Right ventricle myocardium superior (tissue), 1 donor: ENCODE measurements around the gene DYSF. TPM values are rescaled to one million over a fixed set of nuclear protein-coding genes. Genes with fewer than 3 reads are reported as not detected.
"Not testable (repeated sequence)": the region's sequence is repeated elsewhere in the genome, so short reads cannot be mapped to it uniquely, and the experiment has no call there.

ENCODE experiments used
- ATAC-seq: fragments of 200-7000 bp; cut with Tn5 transposase; one replicate; pipeline ENCODE4 v1.9.1; 2020; ENCODE audit warnings: mild to moderate bottlenecking; ENCODE audit not compliant: poor library complexity
- DNase-seq: peaks from one replicate; pipeline ENCODE4 v3.0.0-alpha.2; 2020
- intact Hi-C: fragments of 100-400 bp; cut with DNase I; formaldehyde crosslinking; loops from one replicate; pipeline ENCODE4 v1.11.2; 2022
- long read RNA-seq: library from polyadenylated mRNA; unstranded; transcript quantifications from one replicate; pipeline ENCODE4 v2.0.0, GENCODE V29; 2021
- total RNA-seq: library from RNA; stranded (reverse); fragmentation: NEBNext Ultra II Directional; extraction: Animal tissue kit (Norgen Biotek cat#: 25700); gene quantifications from one replicate; pipeline ENCODE4 v1.2.1, GENCODE V29; 2021
- donor health status: DM: no; HTN: yes; CAD: no; lungs with severe emphysema.

Gene DYSF
- total RNA-seq, result 45.8 TPM
- long read RNA-seq, full-length matches to known transcripts, result 2 of 38 reads
- long read RNA-seq, partial matches to known transcripts, result 32 of 38 reads
- long read RNA-seq, other reads (novel, unspliced or antisense), result 4 of 38 reads

- peak; percentile 75 for ATAC-seq
- peak; percentile 85 for DNase-seq
- intact Hi-C loops, result no loop called here
Measured at GRCh38 chr2:71453404-71454220, at the start of gene DYSF. Gene DYSF (plus strand): TSS chr2:71453561.

GRCh38 chr2:71409611-71410010, 43.8 kb upstream of the DYSF start:
- no peak for ATAC-seq
- intact Hi-C loops, result no loop called here
- DNase-seq, result no peak

GRCh38 chr2:71410696-71411095, 42.7 kb upstream of the DYSF start:
- ATAC-seq (no peak), DNase-seq (no peak)
- intact Hi-C loops, result no loop called here

- intact Hi-C loops, DNase-seq, ATAC-seq: not testable (repeated sequence)
Measured at GRCh38 chr2:71416866-71417265, 36.5 kb upstream of the DYSF start.

- intact Hi-C loops, result no loop called here
- DNase-seq (no peak), ATAC-seq (no peak)
Measured at GRCh38 chr2:71417300-71418202, 35.8 kb upstream of the DYSF start.

- ATAC-seq, result no peak
- intact Hi-C loops, result no loop called here
- DNase-seq, result no peak
Measured at GRCh38 chr2:71419145-71419544, 34.2 kb upstream of the DYSF start.

- intact Hi-C loops, result no loop called here
- DNase-seq (no peak), ATAC-seq (no peak)
Measured at GRCh38 chr2:71419976-71420375, 33.4 kb upstream of the DYSF start.

GRCh38 chr2:71422786-71423185, 30.6 kb upstream of the DYSF start:
- ATAC-seq (no peak), DNase-seq (no peak)
- intact Hi-C loops, result no loop called here

GRCh38 chr2:71423817-71424420, 29.4 kb upstream of the DYSF start:
- intact Hi-C loops, result no loop called here
- no peak for DNase-seq
- ATAC-seq, result no peak

GRCh38 chr2:71426721-71427120, 26.6 kb upstream of the DYSF start:
- DNase-seq (no peak), ATAC-seq (no peak)
- intact Hi-C loops, result no loop called here

- DNase-seq (no peak), ATAC-seq (no peak)
- intact Hi-C loops, result no loop called here
Measured at GRCh38 chr2:71428472-71429383, 24.6 kb upstream of the DYSF start.

GRCh38 chr2:71445142-71445541, 8.2 kb upstream of the DYSF start:
- intact Hi-C loops, DNase-seq, ATAC-seq: not testable (repeated sequence)

GRCh38 chr2:71446505-71446904, 6.9 kb upstream of the DYSF start:
- ATAC-seq (no peak), DNase-seq (no peak)
- intact Hi-C loops, result no loop called here

GRCh38 chr2:71449343-71449742, 4.0 kb upstream of the DYSF start:
- intact Hi-C loops, result no loop called here
- ATAC-seq (no peak), DNase-seq (no peak)

GRCh38 chr2:71451705-71452104, 1.7 kb upstream of the DYSF start:
- intact Hi-C loops, result no loop called here
- ATAC-seq, result no peak

GRCh38 chr2:71452565-71452964, 796 bp upstream of the DYSF start:
- intact Hi-C loops, result no loop called here
- DNase-seq (no peak), ATAC-seq (peak; percentile 20)

More at GRCh38 chr2:71451705-71452104, 1.7 kb upstream of the DYSF start:
- DNase-seq, result no peak

- peak; percentile 82 for DNase-seq
- ATAC-seq, result peak; percentile 78
- intact Hi-C loops, result no loop called here
Measured at GRCh38 chr2:71454221-71455010, 1.1 kb downstream of the DYSF start.
